Measurements from ENCODE around the gene LRRC37B. TPM values are rescaled to one million over a fixed set of nuclear protein-coding genes. Genes with fewer than 3 reads are reported as not detected.
"Not testable (repeated sequence)": the region's sequence is repeated elsewhere in the genome, so short reads cannot be mapped to it uniquely, and the experiment has no call there.

Gene LRRC37B
- total and polyA plus RNA-seq, 4 donors, result 8.1 to 38.9 (median 16.4) TPM

DNA sequence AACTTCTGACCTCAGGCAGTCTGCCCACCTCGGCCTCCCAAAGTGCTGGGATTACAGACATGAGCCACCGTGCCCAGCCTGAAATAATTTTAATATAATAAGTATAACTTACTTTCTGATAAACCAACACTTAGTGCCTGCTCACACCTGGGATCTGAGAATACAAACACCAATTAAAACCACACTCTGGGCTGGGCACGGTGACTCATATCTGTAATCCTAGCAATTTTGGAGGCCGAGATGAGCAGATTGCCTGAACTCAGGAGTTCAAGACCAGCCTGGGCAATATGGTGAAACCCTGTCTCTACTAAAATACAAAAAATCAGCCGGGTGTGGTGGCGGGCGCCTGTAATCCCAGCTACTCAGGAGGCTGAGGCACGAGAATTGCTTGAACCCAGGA lies 15.4 kb upstream of the LRRC37B start:
- H3K4me3 ChIP-seq; H3K9ac ChIP-seq (ENCODE audit: insufficient read depth in 1 of 2, low read length in 2 of 2); H3K9me3 ChIP-seq (ENCODE audit: control insufficient read depth in 4 of 4, insufficient read depth in 3 of 4, low read length in 3 of 4); ATAC-seq (ENCODE audit: insufficient read depth, low FRiP score); H3K4me1 ChIP-seq (ENCODE audit: control insufficient read depth in 5 of 5, insufficient read depth in 5 of 5, low read length in 5 of 5); H3K27me3 ChIP-seq (ENCODE audit: control insufficient read depth in 3 of 3, insufficient read depth in 3 of 3, low read length in 2 of 3); DNase-seq; H3K27ac ChIP-seq (ENCODE audit: low read depth in 1 of 2, low read length in 1 of 2): not testable (repeated sequence)
- H3K36me3 ChIP-seq (ENCODE audit: control insufficient read depth in 4 of 4, insufficient read depth in 4 of 4, low read length in 4 of 4), result peaks cover 23 to 40% (median 35%) of the 10 kb centered on the region in 4 donors
- 96 to 98% methylated on average over 8 of the region's 8 CpGs for WGBS, 2 donors

DNA sequence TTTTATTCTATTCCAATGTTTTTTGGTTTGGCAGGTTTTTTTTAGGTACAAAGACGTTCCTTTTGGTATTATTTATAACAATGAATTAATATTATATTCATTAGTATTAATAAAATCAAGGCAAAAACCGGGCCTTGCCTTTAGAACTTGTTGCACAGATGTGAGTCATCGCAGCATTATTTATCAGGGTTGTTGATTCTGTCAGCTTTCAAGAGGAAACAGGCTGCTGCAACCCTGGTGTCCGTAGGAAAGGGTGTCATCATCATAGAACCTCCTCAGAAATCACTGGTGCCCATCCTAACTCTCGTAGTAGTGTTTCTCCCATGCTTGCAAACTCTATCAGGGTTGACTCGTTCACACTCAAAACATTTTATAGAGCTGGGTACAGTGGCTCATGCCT lies 10.2 kb upstream of the LRRC37B start:
- TF ChIP-seq CTCF (IDR thresholded peaks at IDR 0.05; ENCODE audit: control extremely low read depth, extremely low read depth), result no peak
- Histone ChIP-seq H3K27ac (ENCODE audit: low read depth in 1 of 2, low read length in 1 of 2) (no peak overlapping the region), H3K9me3 (ENCODE audit: control insufficient read depth in 4 of 4, insufficient read depth in 3 of 4, low read length in 3 of 4) (no peaks in the 10 kb centered on the region), H3K4me1 (ENCODE audit: control insufficient read depth in 5 of 5, insufficient read depth in 5 of 5, low read length in 5 of 5) (no peaks in the 10 kb centered on the region), H3K36me3 (ENCODE audit: control insufficient read depth in 4 of 4, insufficient read depth in 4 of 4, low read length in 4 of 4) (peaks cover 11 to 31% (median 26%) of the 10 kb centered on the region in 4 donors), H3K4me3 (no peak overlapping the region), H3K27me3 (ENCODE audit: control insufficient read depth in 3 of 3, insufficient read depth in 3 of 3, low read length in 2 of 3) (no peaks in the 10 kb centered on the region), H3K9ac (ENCODE audit: insufficient read depth in 1 of 2, low read length in 2 of 2) (no peak overlapping the region)
- 84 to 90% methylated on average over 6 of the region's 6 CpGs for WGBS, 2 donors
- ATAC-seq (ENCODE audit: insufficient read depth, low FRiP score) (no peak), DNase-seq (no peak)

DNA sequence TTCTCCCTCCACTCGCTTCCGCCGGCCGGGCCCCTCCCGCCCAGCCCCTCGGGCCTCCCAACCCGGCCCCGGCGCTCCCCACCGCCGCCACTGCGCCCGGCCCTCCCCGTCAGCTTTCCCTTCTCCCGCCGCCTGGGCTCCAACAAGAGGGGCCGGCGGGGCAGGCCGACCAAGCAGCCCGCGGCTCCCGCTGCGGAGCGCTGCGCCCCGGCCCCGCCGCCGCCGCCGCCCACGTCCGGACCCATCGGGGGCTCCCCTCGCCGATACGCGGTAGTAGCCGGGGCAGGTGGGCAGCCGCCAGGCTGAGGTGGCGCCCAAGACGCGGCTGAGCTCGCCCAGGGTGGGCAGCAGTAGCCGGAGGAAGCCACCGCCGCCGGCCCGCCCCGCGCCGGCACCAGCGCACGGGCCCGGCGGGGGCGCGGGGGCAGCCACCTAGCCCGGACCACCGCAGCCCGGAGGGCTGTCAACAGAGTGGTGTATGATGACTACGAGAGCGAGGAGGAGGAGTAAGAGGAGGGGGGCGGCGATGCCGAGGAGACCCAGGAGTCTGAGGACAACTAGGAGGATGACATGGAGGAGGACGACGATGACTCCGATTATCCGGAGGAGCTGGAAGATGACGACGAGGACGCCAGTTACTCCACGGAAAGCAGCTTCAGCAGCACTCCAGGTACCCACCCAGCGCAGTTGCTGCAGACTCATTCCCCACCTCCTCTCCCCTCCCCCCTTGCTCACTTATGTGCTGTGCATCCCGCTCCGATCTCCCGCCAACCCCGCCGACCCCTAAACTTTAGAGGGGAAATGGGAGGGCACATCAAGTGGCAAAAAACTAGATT lies 498 bp downstream of the LRRC37B start:
- peak; percentile 64 for ATAC-seq (ENCODE audit: insufficient read depth, low FRiP score)

DNA sequence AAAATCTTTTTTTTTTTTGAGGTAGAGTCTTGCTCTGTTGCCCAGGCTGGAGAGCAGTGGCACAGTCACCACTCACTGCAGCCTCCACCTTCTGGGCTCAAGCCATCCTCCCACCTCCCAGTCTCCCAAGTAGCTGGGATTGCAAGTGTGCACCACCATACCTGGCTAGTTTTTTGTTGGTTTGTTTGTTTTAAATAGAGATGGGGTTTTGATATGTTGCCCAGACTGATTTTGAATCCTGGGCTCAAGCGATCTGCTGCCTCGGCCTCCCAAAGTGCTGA lies 2.0 kb downstream of the LRRC37B start:
- no peak overlapping the region for H3K4me3 ChIP-seq
- DNase-seq (no peak), ATAC-seq (ENCODE audit: insufficient read depth, low FRiP score) (no peak)
- no peaks in the 10 kb centered on the region for H3K27me3 ChIP-seq (ENCODE audit: control insufficient read depth in 3 of 3, insufficient read depth in 3 of 3, low read length in 2 of 3)
- no peak overlapping the region for H3K27ac ChIP-seq (ENCODE audit: low read depth in 1 of 2, low read length in 1 of 2)
- H3K9me3 ChIP-seq (ENCODE audit: control insufficient read depth in 4 of 4, insufficient read depth in 3 of 4, low read length in 3 of 4), result no peaks in the 10 kb centered on the region
- peaks cover 0 to 12% (median 3%) of the 10 kb centered on the region in 5 donors for H3K4me1 ChIP-seq (ENCODE audit: control insufficient read depth in 5 of 5, insufficient read depth in 5 of 5, low read length in 5 of 5)
- no peak overlapping the region for H3K9ac ChIP-seq (ENCODE audit: insufficient read depth in 1 of 2, low read length in 2 of 2)
- no peak for TF ChIP-seq CTCF (IDR thresholded peaks at IDR 0.05; ENCODE audit: control extremely low read depth, extremely low read depth)
- whole genome bisulfite sequencing, 2 donors, result 95 to 98% methylated on average over 2 of the region's 2 CpGs
- no peaks in the 10 kb centered on the region for H3K36me3 ChIP-seq (ENCODE audit: control insufficient read depth in 4 of 4, insufficient read depth in 4 of 4, low read length in 4 of 4)

More for the DNA sequence above, 498 bp downstream of the LRRC37B start:
- H3K36me3 ChIP-seq (ENCODE audit: control insufficient read depth in 4 of 4, insufficient read depth in 4 of 4, low read length in 4 of 4), result no peaks in the 10 kb centered on the region
- H3K27me3 ChIP-seq (ENCODE audit: control insufficient read depth in 3 of 3, insufficient read depth in 3 of 3, low read length in 2 of 3), result no peaks in the 10 kb centered on the region
- TF ChIP-seq CTCF (IDR thresholded peaks at IDR 0.05; ENCODE audit: control extremely low read depth, extremely low read depth), result no peak
- peak overlapping the region; percentile 79 for H3K4me3 ChIP-seq
- H3K4me1 ChIP-seq (ENCODE audit: control insufficient read depth in 5 of 5, insufficient read depth in 5 of 5, low read length in 5 of 5), result peaks cover 0 to 12% (median 3%) of the 10 kb centered on the region in 5 donors
- DNase-seq, result peak; percentile 46 to 63 (median 49)
- no peaks in the 10 kb centered on the region for H3K9me3 ChIP-seq (ENCODE audit: control insufficient read depth in 4 of 4, insufficient read depth in 3 of 4, low read length in 3 of 4)
- peak overlapping the region; percentile 31 to 97 for H3K9ac ChIP-seq (ENCODE audit: insufficient read depth in 1 of 2, low read length in 2 of 2)
- peak overlapping the region; percentile 67 to 90 for H3K27ac ChIP-seq (ENCODE audit: low read depth in 1 of 2, low read length in 1 of 2)
- WGBS, 2 donors, result 0% methylated on average over 53 to 80 of the region's 80 CpGs
